Erythroblast (primary cell): ENCODE measurements around the gene SLC19A1.

Experiments
- GATA1 ChIP-seq: IDR thresholded peaks from 2 replicates; pipeline ENCODE4 v1.6.1; 2011; ENCODE audit warnings: low read depth, mild to moderate bottlenecking, control low read depth, low read length, moderate library complexity
- POLR2A ChIP-seq: IDR thresholded peaks from 2 replicates; pipeline ENCODE4 v1.6.1; 2011; ENCODE audit warnings: mild to moderate bottlenecking, low read length

DNA sequence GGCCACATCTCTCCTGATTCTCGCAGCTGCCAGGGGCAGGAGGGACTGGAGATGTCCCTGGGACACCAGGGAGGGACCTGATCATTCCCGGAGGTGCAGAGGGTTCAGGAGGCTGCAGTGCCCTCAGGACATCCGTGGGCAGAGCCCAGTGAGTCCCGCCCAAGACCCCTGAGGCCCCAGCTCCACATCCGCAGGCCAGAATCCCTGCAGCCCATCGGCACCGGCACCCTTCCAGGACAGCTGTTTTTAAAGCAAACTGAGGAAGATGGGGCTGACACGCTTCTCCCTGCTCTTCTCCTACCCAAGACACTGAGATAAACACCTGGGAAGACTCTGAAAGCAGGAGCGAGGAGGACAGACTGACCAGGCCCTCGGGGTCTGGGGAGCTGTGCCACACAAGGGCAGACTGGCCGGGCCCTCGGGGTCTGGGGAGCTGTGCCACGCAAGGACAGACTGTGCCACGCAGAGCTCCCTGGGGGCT, 25.5 kb downstream of the SLC19A1 start:
- TF ChIP-seq POLR2A (no peak), GATA1 (no peak)
